HG02571 (cell line): ENCODE measurements around the gene ABHD2.
"Not testable (repeated sequence)": the region's sequence is repeated elsewhere in the genome, so short reads cannot be mapped to it uniquely, and the experiment has no call there.

Experiments used
- ATAC-seq: cut with Tn5 transposase; IDR thresholded peaks from one replicate; pipeline ENCODE4 v1.9.1; 2021; ENCODE audit warnings: mild to moderate bottlenecking, moderate library complexity; ENCODE audit not compliant: unreplicated experiment

ABHD2 gene

GRCh38 chr15:89136818-89137772 is 48.8 kb downstream of the ABHD2 start:
- no peak for ATAC-seq

- no peak for ATAC-seq
Observed at GRCh38 chr15:89137926-89138325, 49.7 kb downstream of the ABHD2 start.

- no peak for ATAC-seq
Observed at GRCh38 chr15:89138999-89139612, 50.9 kb downstream of the ABHD2 start.

- ATAC-seq = no peak
Observed at GRCh38 chr15:89139613-89140499, 51.6 kb downstream of the ABHD2 start.

- ATAC-seq = no peak
Observed at GRCh38 chr15:89140595-89140994, 52.3 kb downstream of the ABHD2 start.

GRCh38 chr15:89141159-89141558 is 52.9 kb downstream of the ABHD2 start:
- ATAC-seq = not testable (repeated sequence)

- ATAC-seq = no peak
Observed at GRCh38 chr15:89141885-89142284, 53.6 kb downstream of the ABHD2 start.

GRCh38 chr15:89142423-89142822 is 54.2 kb downstream of the ABHD2 start:
- no peak for ATAC-seq

- ATAC-seq = no peak
Observed at GRCh38 chr15:89143503-89144162, 55.4 kb downstream of the ABHD2 start.

GRCh38 chr15:89144491-89144890 is 56.2 kb downstream of the ABHD2 start:
- ATAC-seq = no peak

GRCh38 chr15:89146366-89146765 is 58.1 kb downstream of the ABHD2 start:
- ATAC-seq = no peak

GRCh38 chr15:89148126-89148525 is 59.9 kb downstream of the ABHD2 start:
- ATAC-seq = no peak

GRCh38 chr15:89149501-89150101 is 61.3 kb downstream of the ABHD2 start:
- ATAC-seq = no peak

GRCh38 chr15:89150287-89150686 is 62.0 kb downstream of the ABHD2 start:
- ATAC-seq = no peak

GRCh38 chr15:89150762-89151664 is 62.8 kb downstream of the ABHD2 start:
- ATAC-seq = no peak

GRCh38 chr15:89155122-89155521 is 66.9 kb downstream of the ABHD2 start:
- ATAC-seq = no peak

- no peak for ATAC-seq
Observed at GRCh38 chr15:89155656-89156055, 67.4 kb downstream of the ABHD2 start.

- no peak for ATAC-seq
Observed at GRCh38 chr15:89157061-89157460, 68.8 kb downstream of the ABHD2 start.

GRCh38 chr15:89157918-89158564 is 69.8 kb downstream of the ABHD2 start:
- no peak for ATAC-seq
